NCI-H2107 treated with DMSO at 0.1 percent for 48 hours (cell line): Measurements from ENCODE around the gene HID1.
"Not testable (repeated sequence)": the region's sequence is repeated elsewhere in the genome, so short reads cannot be mapped to it uniquely, and the experiment has no call there.

ENCODE experiments used
- DNase-seq: peaks from one replicate; lab custom pipeline; 2025; ENCODE audit not compliant: unreplicated experiment; lab: John Stamatoyannopoulos, UW

HID1 gene

DNA sequence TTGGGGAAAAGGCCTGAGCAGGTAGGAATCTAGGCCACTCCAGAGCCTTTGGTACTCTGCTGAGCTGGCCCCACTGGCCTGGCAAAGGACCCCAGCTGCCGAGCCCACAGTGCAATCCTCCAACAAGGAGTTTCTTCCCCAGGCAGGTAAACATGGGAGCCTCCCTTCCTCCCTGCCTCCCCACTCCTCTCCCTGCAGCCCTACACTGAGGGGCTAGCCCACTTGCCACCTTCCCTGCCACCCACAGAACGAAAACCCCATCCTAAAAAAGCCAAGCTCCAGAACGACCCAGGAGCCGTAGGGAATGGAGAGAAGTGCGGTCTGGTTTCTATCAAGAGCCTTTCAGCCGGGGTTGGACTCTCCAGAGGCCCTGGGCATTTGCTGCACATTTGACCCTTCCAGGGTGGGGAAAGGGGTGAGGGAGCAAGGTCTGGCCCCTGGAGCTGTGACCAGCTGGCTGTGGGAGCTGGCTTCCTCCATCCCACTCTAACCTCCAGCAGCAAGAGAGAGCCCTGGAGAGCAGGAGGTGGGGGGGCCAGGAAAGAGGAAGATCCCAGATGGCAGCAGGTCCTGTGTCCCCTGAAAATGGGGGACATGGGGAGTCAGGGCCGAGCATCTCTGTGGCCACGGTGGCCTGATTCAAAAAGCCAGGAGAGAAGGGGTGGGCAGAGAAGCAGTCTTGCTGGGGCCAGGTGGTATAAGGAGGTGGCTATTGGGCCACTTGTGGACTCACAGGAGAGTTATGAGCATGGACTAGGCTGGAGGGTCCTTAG, 1.3 kb downstream of the HID1 start:
- DNase-seq: no peak

DNA sequence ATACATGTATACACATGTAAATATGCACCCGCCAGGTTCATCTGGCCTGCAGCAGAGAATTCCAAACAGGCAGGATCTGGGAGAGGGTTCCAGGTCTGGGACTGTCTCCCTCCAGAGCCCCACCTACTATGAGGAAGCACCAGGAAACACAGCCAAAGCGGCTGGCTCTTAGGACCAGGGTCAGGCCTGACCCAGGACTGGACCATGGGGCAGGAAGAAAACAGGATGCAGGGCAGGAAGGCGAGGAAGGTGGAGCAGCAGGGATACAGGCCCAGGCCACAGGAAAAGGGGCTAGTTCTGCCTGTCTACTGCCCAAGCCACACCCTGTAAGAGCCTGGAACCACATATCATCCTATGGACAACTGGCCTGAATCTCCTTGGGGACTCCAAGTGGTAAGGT, 2.2 kb downstream of the HID1 start:
- no peak for DNase-seq

DNA sequence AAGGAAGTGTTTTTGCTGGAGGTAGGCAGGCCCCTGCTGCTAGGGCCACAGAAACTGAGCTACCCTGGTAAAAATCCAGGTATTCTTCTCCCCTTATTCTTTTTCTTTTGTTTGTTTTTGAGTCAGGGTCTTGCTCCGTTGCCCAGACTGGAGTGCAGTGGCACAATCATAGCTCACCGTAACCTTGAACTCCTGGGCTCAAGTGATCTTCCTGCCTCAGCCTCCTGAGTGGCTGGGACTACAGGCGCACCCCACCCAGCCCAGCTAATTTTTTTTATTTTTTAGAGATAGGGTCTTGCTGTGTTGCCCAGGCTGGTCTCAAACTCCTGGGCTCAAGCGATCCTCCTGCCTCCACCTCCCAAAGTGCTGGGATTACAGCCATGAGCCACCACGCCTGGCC, 3.1 kb downstream of the HID1 start:
- not testable (repeated sequence) for DNase-seq

DNA sequence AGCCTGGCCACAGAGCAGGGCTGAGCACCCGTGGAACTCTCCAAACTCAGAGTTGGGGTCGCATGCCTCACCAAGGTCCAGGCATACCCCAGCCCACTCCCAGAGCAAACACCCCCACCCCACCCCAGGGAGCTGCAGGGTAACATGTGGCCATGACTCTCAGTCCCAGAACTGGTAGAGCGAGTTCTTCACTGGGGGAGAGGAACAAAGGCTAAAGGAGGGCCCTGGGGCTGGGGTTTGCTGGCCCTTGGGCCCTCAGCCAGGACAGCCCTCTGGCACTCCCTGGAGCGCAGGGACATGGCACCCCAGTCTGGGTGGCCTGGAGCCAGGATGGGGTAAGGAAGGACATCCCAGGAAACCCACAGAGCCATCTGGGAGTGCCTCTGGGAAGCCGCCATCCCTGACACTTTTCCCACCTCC, 4.2 kb downstream of the HID1 start:
- no peak for DNase-seq

DNA sequence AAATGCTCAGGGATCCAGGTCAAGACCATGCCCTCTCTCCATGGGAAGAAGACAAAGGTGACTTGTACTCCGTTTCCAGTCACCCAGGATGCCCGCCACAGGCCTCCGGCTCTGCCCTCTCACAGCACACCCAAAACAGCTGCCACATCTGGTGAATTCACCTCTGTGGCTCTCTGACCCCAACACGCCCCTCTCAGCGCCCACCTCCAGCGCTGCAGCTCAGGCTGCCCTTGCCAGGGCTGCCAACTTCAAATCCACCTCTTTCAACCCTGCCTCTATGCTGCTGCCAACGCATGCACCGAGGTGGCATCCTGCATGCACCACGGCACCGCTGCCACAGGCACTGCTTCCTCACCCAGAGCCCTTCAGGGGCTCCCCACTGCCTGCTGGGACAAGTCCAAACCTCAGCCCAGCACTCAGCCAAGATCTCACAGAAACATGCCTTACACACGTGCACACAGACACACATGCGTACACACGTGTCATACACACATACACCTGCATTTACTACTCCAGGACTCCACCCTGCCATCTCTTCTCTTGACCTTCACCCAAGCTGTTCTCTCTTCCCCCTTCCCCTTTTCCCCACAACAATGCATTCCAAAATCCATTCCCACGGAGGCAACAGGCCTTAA, 7.5 kb downstream of the HID1 start:
- no peak for DNase-seq

DNA sequence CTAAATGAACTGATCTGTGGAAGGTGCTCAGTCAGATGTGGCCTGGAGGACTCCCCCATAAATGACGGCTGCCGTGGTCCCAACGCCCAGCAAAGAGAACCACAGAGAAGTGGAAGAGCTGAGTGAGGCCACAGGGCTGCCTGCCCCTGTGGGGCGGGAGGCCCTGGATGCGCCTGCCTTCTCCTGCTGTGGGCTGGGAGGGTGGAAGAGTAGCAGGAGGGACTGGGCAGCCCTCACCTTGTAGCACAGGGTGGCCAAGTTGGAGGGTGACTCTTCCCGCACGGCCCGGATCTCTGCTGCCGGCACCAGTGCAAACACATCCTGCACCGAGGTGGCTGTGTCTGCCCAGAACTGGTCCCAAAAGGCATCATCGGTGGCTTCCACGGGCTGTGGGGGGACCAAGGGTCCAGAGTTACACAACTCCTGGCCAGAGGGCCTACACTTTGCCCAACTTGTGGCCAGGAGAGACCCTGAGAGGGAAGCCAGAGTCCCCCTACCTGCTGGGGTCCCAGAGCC, 8.3 kb downstream of the HID1 start:
- no peak for DNase-seq

DNA sequence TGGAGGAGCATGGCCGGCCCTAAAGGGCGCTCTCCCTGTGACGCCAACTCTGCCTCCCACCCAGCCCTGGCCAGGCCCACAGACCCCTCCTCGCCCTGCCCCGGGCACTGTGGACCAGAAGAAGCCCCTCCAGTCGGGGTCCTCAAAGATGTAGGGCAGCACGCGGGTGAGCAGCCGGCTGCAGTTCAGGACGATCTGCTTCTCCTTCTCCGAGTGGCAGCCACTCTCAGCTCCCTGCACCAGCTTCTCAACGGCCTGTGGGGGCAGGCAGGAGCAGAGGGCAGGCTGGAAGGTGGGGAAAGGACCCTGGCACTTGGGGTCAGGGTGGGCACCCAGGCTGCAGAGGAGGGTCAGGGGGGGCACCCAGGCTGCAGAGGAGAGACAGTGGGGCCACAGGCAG, 8.9 kb downstream of the HID1 start:
- DNase-seq: no peak

DNA sequence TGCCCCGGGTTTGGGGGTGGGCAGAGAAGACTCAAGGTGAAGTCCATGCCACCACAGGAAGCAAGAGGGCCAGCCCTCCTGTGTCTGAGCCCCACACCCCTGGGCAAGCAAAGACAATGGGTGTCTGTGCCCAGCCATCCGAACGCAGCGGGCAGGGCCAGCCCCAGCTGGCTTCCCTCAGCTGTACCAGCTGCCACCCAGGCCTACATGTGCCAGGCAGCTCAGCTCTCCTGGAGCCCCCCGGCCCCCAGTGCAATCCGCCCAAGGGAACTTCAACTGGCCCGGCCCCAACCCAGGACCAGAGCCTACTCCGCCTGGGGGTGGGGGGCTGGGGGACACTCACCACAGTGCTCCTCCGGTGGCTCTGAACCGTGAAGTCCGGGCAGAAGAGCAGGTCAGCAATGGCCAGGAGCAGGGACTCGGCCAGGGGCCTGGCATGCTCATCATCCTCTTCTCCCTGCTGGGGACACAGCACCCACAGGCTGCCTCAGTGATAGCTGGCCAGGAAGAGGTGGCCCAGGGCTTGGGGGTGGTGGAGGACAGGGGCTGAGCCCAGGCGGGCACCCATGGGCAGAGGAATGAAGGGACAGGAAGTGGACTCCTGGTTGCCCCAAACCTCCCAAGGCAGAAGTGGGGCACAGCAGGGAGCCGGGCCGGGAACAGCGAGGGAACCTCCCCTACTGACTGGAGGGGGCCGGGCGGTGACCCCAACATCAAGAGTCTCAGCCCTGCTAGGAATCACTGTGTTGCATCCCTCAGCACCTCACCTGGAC, 9.8 kb downstream of the HID1 start:
- DNase-seq: no peak

DNA sequence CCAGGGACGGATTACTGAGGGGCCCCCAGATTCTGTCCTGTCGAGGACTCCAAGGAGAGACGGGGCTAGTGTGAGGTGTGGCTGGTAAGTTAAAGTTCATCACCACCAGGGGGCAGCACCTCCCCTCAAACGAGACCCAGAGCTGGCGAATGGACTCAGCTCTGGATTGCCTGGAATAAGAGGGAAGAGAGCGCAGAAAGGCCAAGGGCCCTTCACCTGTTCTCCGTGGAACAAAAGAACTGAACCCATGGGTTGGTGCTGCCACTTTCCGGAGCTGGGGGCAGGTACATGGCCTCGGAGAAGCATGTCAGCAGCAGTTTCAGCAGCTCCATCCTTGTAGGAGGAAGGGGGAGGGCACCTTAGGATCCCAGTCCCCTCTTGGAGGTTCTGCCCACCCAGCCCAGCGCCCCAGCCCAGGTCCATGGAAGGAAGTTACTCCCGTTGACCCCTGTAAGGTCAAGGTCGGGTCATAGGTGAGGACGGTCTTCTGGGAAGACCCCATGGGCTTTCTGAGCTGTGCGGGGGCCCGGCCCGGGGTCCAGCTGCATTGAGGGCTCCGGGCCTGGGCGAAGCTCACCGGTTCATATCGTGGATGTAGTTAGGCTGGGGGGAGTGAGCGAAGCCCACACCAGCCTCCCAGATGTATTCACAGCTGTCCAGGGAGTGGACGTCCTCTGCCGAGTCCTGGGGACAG, 10.8 kb downstream of the HID1 start:
- DNase-seq: peak; percentile 84

DNA sequence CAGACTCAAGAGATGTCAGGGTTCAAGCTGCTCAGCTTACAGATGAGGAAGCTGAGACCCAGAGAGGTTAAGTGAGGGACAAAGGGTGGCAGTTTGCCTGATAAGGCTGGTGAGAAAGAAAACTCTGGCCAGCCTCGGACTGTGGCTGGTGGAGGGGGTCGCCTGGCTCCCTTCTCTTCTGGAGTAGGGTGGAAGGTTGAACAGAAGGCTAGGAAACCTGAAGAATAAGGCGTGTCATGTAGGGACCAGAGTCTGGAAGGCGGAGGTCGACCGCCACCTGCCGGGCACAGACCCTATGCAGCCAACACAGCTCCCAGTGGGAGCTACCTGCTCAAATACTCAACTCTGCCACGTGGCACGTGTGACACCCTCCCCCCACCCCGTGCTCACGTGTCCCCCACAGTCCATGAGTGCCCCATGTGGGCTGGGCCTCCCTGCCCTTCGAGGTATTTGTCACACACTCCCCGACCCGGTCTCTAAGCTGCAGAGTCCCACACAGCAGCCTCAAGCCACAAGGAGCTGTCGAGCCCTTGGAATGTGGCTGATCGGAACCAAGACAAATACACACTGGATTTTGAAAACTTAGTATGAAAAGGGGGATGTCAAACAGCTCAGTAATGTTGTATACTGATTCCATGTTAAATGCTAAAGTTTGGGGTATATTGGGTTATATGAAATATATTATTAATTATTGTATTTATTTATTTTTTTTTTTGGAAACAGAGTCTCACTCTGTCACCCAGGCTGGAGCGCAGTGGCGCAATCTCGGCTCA, 11.8 kb downstream of the HID1 start:
- no peak for DNase-seq

DNA sequence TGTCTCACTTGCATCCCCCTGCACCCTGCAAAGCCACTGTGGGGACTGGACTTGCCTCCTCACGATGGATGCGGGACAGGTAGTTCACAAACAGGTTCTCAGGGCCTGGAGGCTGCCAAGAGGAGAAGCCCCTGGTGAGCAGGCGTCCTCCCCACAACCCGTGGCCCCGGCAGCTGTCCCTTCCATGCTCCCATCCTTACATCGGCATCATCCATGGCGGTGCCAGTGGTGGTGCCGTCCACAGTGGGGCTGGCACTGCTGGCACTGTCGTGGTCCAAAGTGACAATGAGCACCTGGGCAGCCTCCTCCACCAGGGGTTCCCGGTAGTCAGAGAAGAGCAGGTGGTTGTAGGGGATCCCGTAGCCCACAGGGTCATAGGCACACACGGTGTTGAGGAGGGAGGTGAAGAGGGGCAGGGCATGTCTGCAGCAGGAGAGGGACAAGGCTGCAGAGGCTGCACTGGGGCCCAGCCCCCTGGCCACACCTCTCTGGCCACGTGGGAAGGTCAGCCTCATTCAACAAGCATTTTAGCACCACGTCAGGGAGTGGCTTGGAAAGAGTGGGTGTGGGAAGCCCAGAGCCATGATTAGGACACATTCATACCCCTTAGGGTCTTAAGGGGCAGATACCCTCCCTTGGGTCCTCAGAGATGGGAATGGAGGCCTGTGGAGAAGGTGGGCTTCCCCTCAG, 12.6 kb downstream of the HID1 start:
- DNase-seq: no peak

DNA sequence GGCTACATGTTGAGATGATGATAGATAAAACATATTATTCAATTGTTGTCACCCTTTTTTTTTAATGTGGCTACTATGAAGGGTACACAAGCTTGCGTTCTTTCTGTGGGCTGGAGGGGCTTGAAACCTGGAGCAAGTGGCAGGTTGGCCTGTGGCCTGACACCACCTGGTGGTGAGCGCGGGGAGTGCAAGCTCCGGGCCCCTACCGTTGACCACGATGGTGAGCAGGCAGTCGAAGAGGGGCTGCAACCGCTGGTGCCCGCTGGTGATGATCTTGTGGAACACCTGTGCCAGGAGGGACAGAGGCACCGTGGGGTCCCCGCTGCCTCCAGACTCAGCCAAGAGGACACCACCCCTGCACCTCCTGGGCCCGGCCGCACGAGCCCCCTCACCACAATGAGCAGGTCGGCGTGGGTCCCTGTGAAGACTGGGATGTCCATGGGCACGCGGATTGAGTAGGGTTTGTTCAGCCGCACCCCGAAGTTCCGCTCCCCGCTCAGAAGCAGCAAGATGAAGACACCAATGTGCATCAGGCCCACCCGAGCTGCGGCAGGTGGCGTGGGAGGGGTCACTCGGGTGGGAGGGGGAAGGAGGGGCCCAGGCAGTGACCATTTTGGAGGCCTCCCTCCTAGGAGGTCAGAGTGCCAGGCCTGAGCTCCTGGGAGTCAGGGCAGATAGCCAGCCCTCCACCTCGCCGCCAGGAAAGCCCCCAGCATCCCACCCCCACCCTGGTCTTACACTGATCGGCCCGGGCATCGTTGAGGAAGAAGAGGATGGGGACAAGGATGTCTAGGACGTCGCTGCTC, 14.4 kb downstream of the HID1 start:
- no peak for DNase-seq

DNA sequence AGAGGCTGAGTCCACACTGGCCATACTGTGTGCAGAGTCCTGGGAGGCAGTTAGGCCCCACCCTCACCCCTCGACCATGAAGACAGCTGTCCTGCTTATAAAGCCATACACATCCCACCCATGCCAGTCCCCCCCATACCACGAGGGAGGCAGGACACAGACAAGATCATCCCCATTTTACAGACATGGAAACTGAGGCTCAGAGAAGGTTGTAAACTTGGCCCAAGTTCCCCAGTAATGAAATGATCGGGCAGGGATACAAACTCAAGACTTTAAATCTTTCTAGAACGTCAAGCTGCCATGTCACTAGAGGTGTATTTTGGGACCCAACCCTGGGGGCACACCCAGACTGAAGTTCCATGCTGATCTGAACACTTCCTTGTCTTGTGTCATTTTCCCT, 16.5 kb downstream of the HID1 start:
- no peak for DNase-seq

DNA sequence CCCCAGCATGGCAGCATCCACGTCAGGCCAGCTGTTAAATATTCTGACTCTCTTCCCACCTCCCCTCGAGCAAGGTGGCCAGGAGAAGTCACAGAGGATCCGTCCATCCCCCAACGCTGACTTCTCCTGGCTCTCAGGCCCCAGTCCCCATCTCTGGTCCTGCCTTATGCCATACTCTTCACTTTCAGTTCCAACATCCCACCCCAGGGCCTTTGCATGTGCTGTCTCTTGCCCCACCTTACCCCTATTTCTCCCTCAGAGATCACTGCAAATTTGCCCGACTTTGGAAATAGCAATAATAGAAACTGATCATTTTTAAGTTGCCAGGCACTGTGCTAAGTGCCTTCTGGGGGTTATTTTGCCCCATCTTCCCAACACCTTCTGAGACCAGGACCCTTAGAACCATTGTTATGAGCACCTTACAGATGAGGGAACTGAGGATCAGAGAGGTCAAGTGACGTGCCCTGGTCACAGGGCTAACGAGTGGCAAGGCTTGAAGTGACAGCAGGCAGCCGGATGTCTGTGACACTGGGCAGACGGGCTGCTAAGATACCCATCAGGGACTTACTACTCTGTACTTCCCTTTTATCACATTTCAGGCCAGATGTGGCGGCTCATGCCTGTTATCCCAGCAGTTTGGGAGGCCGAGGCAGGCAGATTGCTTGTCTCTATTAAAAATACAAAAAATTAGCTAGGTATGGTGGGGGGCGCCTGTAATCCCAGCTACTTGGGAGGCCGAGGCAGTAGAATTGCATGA, 17.7 kb downstream of the HID1 start:
- no peak for DNase-seq

DNA sequence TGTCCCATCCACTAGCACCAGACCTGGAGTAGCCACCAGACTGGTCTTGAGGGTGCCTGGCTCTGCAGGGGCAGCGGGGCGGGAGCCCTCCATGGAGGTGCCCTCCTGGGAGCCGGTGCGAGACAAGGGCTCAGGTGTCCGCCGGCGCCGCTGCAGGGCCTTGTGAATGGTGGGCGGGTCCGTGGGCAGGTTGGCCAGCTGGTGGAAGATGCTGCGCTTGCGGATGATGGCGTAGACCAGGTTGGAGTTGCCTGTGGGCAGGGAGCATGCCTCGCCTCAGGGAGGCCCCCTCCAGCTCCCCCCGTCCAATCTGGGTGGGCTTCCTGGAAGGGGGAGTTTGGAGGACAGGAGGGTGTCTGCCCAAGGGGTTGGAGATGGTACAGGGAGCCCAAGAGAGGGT, 18.4 kb downstream of the HID1 start:
- DNase-seq: no peak

DNA sequence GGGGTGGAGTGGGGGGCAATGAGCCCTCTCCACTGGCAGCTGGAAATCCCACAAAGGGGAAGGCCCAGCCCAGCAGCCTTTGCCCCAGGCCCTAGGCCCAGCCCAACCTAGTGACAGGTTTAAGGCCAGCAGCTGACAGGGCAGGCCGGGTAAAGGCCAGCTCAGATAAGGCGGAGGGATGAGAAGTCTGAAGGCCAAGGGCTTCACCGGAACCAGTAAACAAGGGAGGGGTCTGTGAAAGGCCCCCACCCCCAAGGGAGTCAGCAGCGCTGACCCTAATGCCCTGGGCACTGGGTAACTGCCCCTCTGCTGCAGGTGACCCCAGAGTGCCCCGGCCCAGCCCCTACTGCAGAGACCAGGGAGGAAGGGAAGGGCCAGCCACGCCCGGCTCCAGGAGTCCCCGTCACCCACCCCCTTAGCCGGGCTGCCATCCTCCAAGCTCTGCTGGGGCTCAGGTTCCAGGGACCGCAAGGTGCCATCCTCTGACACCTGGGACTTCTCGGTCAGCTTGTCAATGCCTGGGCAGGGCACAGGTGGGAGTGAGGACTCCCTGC, 19.3 kb downstream of the HID1 start:
- DNase-seq: no peak

DNA sequence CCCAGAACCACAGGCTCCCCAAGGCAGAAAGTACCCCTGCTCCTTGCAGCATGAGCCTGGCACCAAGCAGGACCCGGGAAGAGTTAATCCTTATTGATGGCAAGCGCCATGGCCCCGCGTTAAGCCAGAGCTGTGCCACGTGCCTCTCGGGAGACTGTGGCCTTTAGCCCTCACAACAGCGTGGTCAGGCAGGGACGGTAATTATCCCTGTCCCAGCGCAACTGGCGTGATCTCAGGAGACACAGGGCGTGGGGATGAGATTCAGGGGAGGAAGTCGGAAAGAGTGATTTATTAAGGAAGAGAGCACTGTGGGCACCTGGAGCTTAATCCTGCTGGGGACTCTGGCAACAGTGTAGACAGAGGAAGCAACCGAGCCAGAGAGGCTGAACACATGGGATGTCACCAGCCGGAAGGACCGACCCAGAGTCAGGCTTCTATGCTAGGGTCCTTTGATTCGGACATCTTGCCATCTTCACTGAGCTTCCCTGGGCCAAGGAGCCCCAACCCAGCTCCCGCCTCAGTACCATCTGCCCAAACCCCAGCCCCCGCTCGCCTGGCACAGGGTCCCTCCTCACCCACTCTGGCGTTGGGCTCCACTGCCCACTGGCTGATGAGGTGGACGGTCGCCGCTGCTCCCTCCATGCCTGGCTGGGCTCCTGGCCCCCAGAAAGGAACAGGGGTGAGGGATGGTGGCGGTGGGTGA, 20.0 kb downstream of the HID1 start:
- no peak for DNase-seq
